Liver (tissue), 9 donors: ENCODE measurements around the gene VPS26B. TPM values are rescaled to one million over a fixed set of nuclear protein-coding genes. Genes with fewer than 3 reads are reported as not detected.

Source experiments
- DNase-seq: peaks from one replicate; pipeline ENCODE4 v3.0.0-alpha.2; 2017; ENCODE audit warnings: low spot score
- H3K27ac ChIP-seq, 2 donors: one replicate each; pipeline ENCODE4 v1.7.0; 2013; ENCODE audit warnings: inconsistent platforms in 2 of 2, low read length in 2 of 2, control low read depth in 1 of 2, low read depth in 1 of 2, mild to moderate bottlenecking in 1 of 2
- H3K27me3 ChIP-seq, 4 donors: one replicate each; pipeline versions ENCODE4 v1.6.1 to v1.7.0; 2013; ENCODE audit warnings: low read length in 3 of 4, inconsistent platforms in 1 of 4, mild to moderate bottlenecking in 1 of 4, moderate library complexity in 1 of 4; ENCODE audit not compliant: control insufficient read depth in 4 of 4, insufficient read depth in 4 of 4
- H3K36me3 ChIP-seq, 4 donors: one replicate each; pipeline versions ENCODE4 v1.6.1 to v1.7.0; 2013; ENCODE audit warnings: low read length in 3 of 4, mild to moderate bottlenecking in 3 of 4, low read depth in 1 of 4, moderate library complexity in 1 of 4; ENCODE audit not compliant: control insufficient read depth in 4 of 4, insufficient read depth in 3 of 4
- H3K4me1 ChIP-seq, 4 donors: one replicate each; pipeline versions ENCODE4 v1.6.1 to v1.7.0; 2013; ENCODE audit warnings: low read length in 3 of 4, mild to moderate bottlenecking in 3 of 4, moderate library complexity in 1 of 4; ENCODE audit not compliant: control insufficient read depth in 4 of 4, insufficient read depth in 4 of 4
- H3K4me3 ChIP-seq, 3 donors: one replicate each; pipeline versions ENCODE4 v1.6.1 to v1.7.0; 2013; ENCODE audit warnings: low read length in 3 of 3, control low read depth in 1 of 3, low read depth in 1 of 3, mild to moderate bottlenecking in 1 of 3
- H3K9ac ChIP-seq, 2 donors: one replicate each; pipeline ENCODE4 v1.7.0; 2013; ENCODE audit warnings: low read length in 2 of 2, mild to moderate bottlenecking in 2 of 2, moderate library complexity in 2 of 2, control low read depth in 1 of 2, low read depth in 1 of 2
- H3K9me3 ChIP-seq, 4 donors: one replicate each; pipeline versions ENCODE4 v1.6.1 to v1.7.0; 2013; ENCODE audit warnings: low read length in 3 of 4; ENCODE audit not compliant: control insufficient read depth in 4 of 4
- CTCF ChIP-seq: fragments of 150-350 bp; IDR thresholded peaks from 2 replicates; pipeline ENCODE4 v1.5.1; 2017; ENCODE audit warnings: improper control_type of control experiment, low read depth, low read length; ENCODE audit not compliant: missing input control
- EGR1 ChIP-seq, 2 donors: IDR thresholded peaks; 2 replicates each; pipeline ENCODE4 v1.6.1; 2016 to 2018; ENCODE audit warnings: antibody characterized with exemption in 2 of 2, low read depth in 2 of 2
- FOXA1 ChIP-seq: IDR thresholded peaks from 2 replicates; pipeline ENCODE4 v1.6.1; 2016; ENCODE audit warnings: antibody characterized with exemption
- FOXA2 ChIP-seq: IDR thresholded peaks from 2 replicates; pipeline ENCODE4 v1.6.1; 2016; ENCODE audit warnings: antibody characterized with exemption
- GABPA ChIP-seq, 2 donors: IDR thresholded peaks in 1 of 2; conservative IDR thresholded peaks in 1 of 2; 2 replicates each; pipeline ENCODE4 v1.6.1; 2016; ENCODE audit warnings: antibody characterized with exemption in 2 of 2, mild to moderate bottlenecking in 1 of 2, moderate library complexity in 1 of 2
- HNF4A ChIP-seq, 2 donors: conservative IDR thresholded peaks; 2 replicates each; pipeline ENCODE4 v1.6.1; 2016; ENCODE audit warnings: antibody characterized with exemption in 2 of 2, mild to moderate bottlenecking in 2 of 2
- HNF4G ChIP-seq: IDR thresholded peaks from 2 replicates; pipeline ENCODE4 v1.6.1; 2016; ENCODE audit warnings: antibody characterized with exemption
- JUND ChIP-seq, 2 donors: IDR thresholded peaks; 2 replicates each; pipeline ENCODE4 v1.6.1; 2016; ENCODE audit warnings: antibody characterized with exemption in 2 of 2
- NR2F2 ChIP-seq: IDR thresholded peaks from 2 replicates; pipeline ENCODE4 v1.6.1; 2016; ENCODE audit warnings: antibody characterized with exemption
- RAD21 ChIP-seq, 2 donors: IDR thresholded peaks; 2 replicates each; pipeline ENCODE4 v1.6.1; 2016; ENCODE audit warnings: antibody characterized with exemption in 2 of 2, mild to moderate bottlenecking in 2 of 2
- REST ChIP-seq: IDR thresholded peaks from 2 replicates; pipeline ENCODE4 v1.6.1; 2016; ENCODE audit warnings: antibody characterized with exemption, mild to moderate bottlenecking
- RXRA ChIP-seq, 2 donors: IDR thresholded peaks; 2 replicates each; pipeline ENCODE4 v1.6.1; 2017 to 2018; ENCODE audit warnings: antibody characterized with exemption in 2 of 2, mild to moderate bottlenecking in 1 of 2
- SP1 ChIP-seq: IDR thresholded peaks from 2 replicates; pipeline ENCODE4 v1.6.1; 2018; ENCODE audit warnings: antibody characterized with exemption, mild to moderate bottlenecking
- TAF1 ChIP-seq: conservative IDR thresholded peaks from 2 replicates; pipeline ENCODE4 v1.6.1; 2016; ENCODE audit warnings: antibody characterized with exemption, mild to moderate bottlenecking
- YY1 ChIP-seq: IDR thresholded peaks from 2 replicates; pipeline ENCODE4 v1.6.1; 2016; ENCODE audit warnings: antibody characterized with exemption, mild to moderate bottlenecking
- WGBS: extraction: QIAGEN DNeasy Blood & Tissue Kit; methylation state at CpG from one replicate; pipeline ENCODE4 v1.1.7; 2013; 5-methylcytosine and 5-hydroxymethylcytosine counted together
- polyA plus RNA-seq, 2 donors: library from polyadenylated mRNA; stranded (reverse) in 1 of 2; unstranded in 1 of 2; fragments of 200-250 nt in 1 of 2; fragments of >200 nt in 1 of 2; fragmentation: Nextera tagmentation in 1 of 2; extraction: Ambion mirVana in 1 of 2; gene quantifications; one replicate each; pipeline versions ENCODE4 v1.2.1 to v1.2.3, GENCODE V29; 2013 to 2015
- total RNA-seq, 2 donors: library from RNA; depleted of rRNA; stranded (reverse); fragments of >200 nt; gene quantifications; one replicate each; pipeline ENCODE4 v1.2.3, GENCODE V29; 2014
- TF ChIP-seq, protein P1 (sequence below): IDR thresholded peaks from 2 replicates; pipeline ENCODE4 v1.6.1; 2016; ENCODE audit warnings: antibody characterized with exemption
- TF ChIP-seq, protein P2 (sequence below): IDR thresholded peaks from 2 replicates; pipeline ENCODE4 v1.6.1; 2016; ENCODE audit warnings: antibody characterized with exemption
- donor health status: healthy.
- donor health status: healthy.
- donor health status: healthy.
- donor health status: healthy.
- donor health status: healthy.

Gene VPS26B
- total and polyA plus RNA-seq, 4 donors: 12.6 to 35.0 (median 20.2) TPM

- H3K9me3 ChIP-seq: no peaks in the 10 kb centered on the region
- H3K4me3 ChIP-seq: no peak overlapping the region
- peaks cover 0 to 3% (median 1%) of the 10 kb centered on the region in 4 donors for H3K36me3 ChIP-seq
- H3K27ac ChIP-seq: no peak overlapping the region
- no peak for DNase-seq
- WGBS: 83% methylated on average over 4 of the region's 4 CpGs
- no peaks in the 10 kb centered on the region for H3K27me3 ChIP-seq
- no peak overlapping the region for H3K9ac ChIP-seq
- peaks cover 15 to 35% (median 26%) of the 10 kb centered on the region in 4 donors for H3K4me1 ChIP-seq
- no peak for TF ChIP-seq EGR1 (IDR thresholded peaks at IDR 0.05; ENCODE audit: low read depth in 2 of 2)
- TF ChIP-seq CTCF: no peak
- no peak for TF ChIP-seq JUND (IDR thresholded peaks at IDR 0.05)
- no peak for TF ChIP-seq GABPA (IDR thresholded peaks at IDR 0.05 in 1 of 2, conservative IDR thresholded peaks at IDR 0.05 in 1 of 2)
- no peak for TF ChIP-seq YY1
- no peak for TF ChIP-seq FOXA1
- no peak for TF ChIP-seq FOXA2
- no peak for TF ChIP-seq NR2F2
- TF ChIP-seq SP1: no peak
- no peak for TF ChIP-seq REST
Measured at GRCh38 chr11:134233729-134234179, 9.3 kb downstream of the VPS26B start.

- 50% methylated on average over 3 of the region's 3 CpGs for WGBS
- no peaks in the 10 kb centered on the region for H3K9me3 ChIP-seq
- DNase-seq: no peak
- no peaks in the 10 kb centered on the region for H3K27me3 ChIP-seq
- H3K36me3 ChIP-seq: peaks cover 0 to 19% (median 4%) of the 10 kb centered on the region in 4 donors
- peak overlapping the region in 1 of 2 donors; percentile 39 for H3K9ac ChIP-seq
- H3K4me3 ChIP-seq: no peak overlapping the region
- peak overlapping the region; percentile 28 to 35 for H3K27ac ChIP-seq
- H3K4me1 ChIP-seq: peaks cover 12 to 33% (median 26%) of the 10 kb centered on the region in 4 donors
- TF ChIP-seq JUND (IDR thresholded peaks at IDR 0.05): peak in 1 of 2 donors; percentile 35
- TF ChIP-seq REST: peak; percentile 41
- TF ChIP-seq NR2F2: peak; percentile 31
- peak; percentile 31 for TF ChIP-seq YY1
- no peak for TF ChIP-seq FOXA2
- peak; percentile 88 to 93 for TF ChIP-seq HNF4A (conservative IDR thresholded peaks at IDR 0.05)
- TF ChIP-seq FOXA1: no peak
- TF ChIP-seq, protein P1, sequence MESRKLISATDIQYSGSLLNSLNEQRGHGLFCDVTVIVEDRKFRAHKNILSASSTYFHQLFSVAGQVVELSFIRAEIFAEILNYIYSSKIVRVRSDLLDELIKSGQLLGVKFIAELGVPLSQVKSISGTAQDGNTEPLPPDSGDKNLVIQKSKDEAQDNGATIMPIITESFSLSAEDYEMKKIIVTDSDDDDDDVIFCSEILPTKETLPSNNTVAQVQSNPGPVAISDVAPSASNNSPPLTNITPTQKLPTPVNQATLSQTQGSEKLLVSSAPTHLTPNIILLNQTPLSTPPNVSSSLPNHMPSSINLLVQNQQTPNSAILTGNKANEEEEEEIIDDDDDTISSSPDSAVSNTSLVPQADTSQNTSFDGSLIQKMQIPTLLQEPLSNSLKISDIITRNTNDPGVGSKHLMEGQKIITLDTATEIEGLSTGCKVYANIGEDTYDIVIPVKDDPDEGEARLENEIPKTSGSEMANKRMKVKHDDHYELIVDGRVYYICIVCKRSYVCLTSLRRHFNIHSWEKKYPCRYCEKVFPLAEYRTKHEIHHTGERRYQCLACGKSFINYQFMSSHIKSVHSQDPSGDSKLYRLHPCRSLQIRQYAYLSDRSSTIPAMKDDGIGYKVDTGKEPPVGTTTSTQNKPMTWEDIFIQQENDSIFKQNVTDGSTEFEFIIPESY: peak; percentile 28
- peak; percentile 50 for TF ChIP-seq SP1
- no peak for TF ChIP-seq GABPA (IDR thresholded peaks at IDR 0.05 in 1 of 2, conservative IDR thresholded peaks at IDR 0.05 in 1 of 2)
- TF ChIP-seq EGR1 (IDR thresholded peaks at IDR 0.05; ENCODE audit: low read depth in 2 of 2): no peak
- TF ChIP-seq, protein P2, sequence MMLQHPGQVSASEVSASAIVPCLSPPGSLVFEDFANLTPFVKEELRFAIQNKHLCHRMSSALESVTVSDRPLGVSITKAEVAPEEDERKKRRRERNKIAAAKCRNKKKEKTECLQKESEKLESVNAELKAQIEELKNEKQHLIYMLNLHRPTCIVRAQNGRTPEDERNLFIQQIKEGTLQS: no peak
- peak in 1 of 2 donors; percentile 29 for TF ChIP-seq RAD21 (IDR thresholded peaks at IDR 0.05)
- no peak for TF ChIP-seq TAF1
- TF ChIP-seq RXRA (IDR thresholded peaks at IDR 0.05): peak; percentile 61 to 84
- peak; percentile 8 for TF ChIP-seq HNF4G
- no peak for TF ChIP-seq CTCF
Measured at GRCh38 chr11:134235399-134235798, 10.9 kb downstream of the VPS26B start.
